Stomach smooth muscle (tissue), 2 donors: ENCODE data around the gene GRIN3B.
A peak's percentile ranks its signal among the peaks of the same experiment; 100 is the strongest.
"Not testable (repeated sequence)": the region's sequence is repeated elsewhere in the genome, so short reads cannot be mapped to it uniquely, and the experiment has no call there.

Source experiments
- H3K27ac ChIP-seq: one replicate; pipeline ENCODE4 v1.7.0; 2013; ENCODE audit warnings: mild to moderate bottlenecking, low read length, inconsistent platforms
- H3K27me3 ChIP-seq, 2 donors: one replicate each; pipeline ENCODE4 v1.7.0; 2013; ENCODE audit warnings: low read length in 2 of 2; ENCODE audit not compliant: insufficient read depth in 2 of 2, control insufficient read depth in 1 of 2
- H3K36me3 ChIP-seq, 2 donors: one replicate each; pipeline ENCODE4 v1.7.0; 2013; ENCODE audit warnings: low read length in 2 of 2; ENCODE audit not compliant: control insufficient read depth in 2 of 2, insufficient read depth in 2 of 2
- H3K4me1 ChIP-seq: one replicate; pipeline ENCODE4 v1.7.0; 2013; ENCODE audit warnings: low read length; ENCODE audit not compliant: control insufficient read depth, insufficient read depth
- H3K4me3 ChIP-seq, 2 donors: one replicate each; pipeline ENCODE4 v1.7.0; 2013; ENCODE audit warnings: low read length in 2 of 2
- H3K9ac ChIP-seq, 2 donors: one replicate each; pipeline ENCODE4 v1.7.0; 2013; ENCODE audit warnings: low read length in 2 of 2, mild to moderate bottlenecking in 1 of 2
- H3K9me3 ChIP-seq, 2 donors: one replicate each; pipeline ENCODE4 v1.7.0; 2013; ENCODE audit warnings: low read length in 2 of 2; ENCODE audit not compliant: control insufficient read depth in 2 of 2
- donor health status: healthy.
- donor health status: Pancreatic carcinoma.

The GRIN3B gene

GRCh38 chr19:1016647-1017114 is 16.5 kb downstream of the GRIN3B start:
- peaks cover 7 to 12% of the 10 kb centered on the region in 2 donors for H3K36me3 ChIP-seq
- H3K9ac ChIP-seq = peak overlapping the region in 1 of 2 donors; percentile 27
- H3K9me3 ChIP-seq = no peaks in the 10 kb centered on the region
- peak overlapping the region; percentile 11 for H3K27ac ChIP-seq
- H3K27me3 ChIP-seq = no peaks in the 10 kb centered on the region
- H3K4me3 ChIP-seq = peak overlapping the region; percentile 8 to 47
- peaks cover 66% of the 10 kb centered on the region for H3K4me1 ChIP-seq

- peak overlapping the region; percentile 8 to 47 for H3K4me3 ChIP-seq
- H3K36me3 ChIP-seq = peaks cover 6 to 10% of the 10 kb centered on the region in 2 donors
- H3K4me1 ChIP-seq = peaks cover 69% of the 10 kb centered on the region
- peak overlapping the region in 1 of 2 donors; percentile 2 for H3K9ac ChIP-seq
- no peaks in the 10 kb centered on the region for H3K27me3 ChIP-seq
- H3K9me3 ChIP-seq = no peaks in the 10 kb centered on the region
- no peak overlapping the region for H3K27ac ChIP-seq
Observed at GRCh38 chr19:1017115-1017905, 17.1 kb downstream of the GRIN3B start.

GRCh38 chr19:1017906-1018305 is 17.7 kb downstream of the GRIN3B start:
- H3K4me3 ChIP-seq = no peak overlapping the region
- H3K9ac ChIP-seq = no peak overlapping the region
- H3K9me3 ChIP-seq = no peaks in the 10 kb centered on the region
- no peak overlapping the region for H3K27ac ChIP-seq
- no peaks in the 10 kb centered on the region for H3K27me3 ChIP-seq
- peaks cover 3 to 8% of the 10 kb centered on the region in 2 donors for H3K36me3 ChIP-seq
- H3K4me1 ChIP-seq = peaks cover 68% of the 10 kb centered on the region

GRCh38 chr19:1018393-1018792 is 18.2 kb downstream of the GRIN3B start:
- Histone ChIP-seq H3K36me3 (peaks cover 3 to 5% of the 10 kb centered on the region in 2 donors), H3K4me1 (peaks cover 65% of the 10 kb centered on the region), H3K27ac (no peak overlapping the region), H3K27me3 (no peaks in the 10 kb centered on the region), H3K4me3 (peak overlapping the region in 1 of 2 donors; percentile 40), H3K9ac (no peak overlapping the region), H3K9me3 (no peaks in the 10 kb centered on the region)

- peaks cover 62% of the 10 kb centered on the region for H3K4me1 ChIP-seq
Observed at GRCh38 chr19:1018932-1019615, 18.9 kb downstream of the GRIN3B start.

GRCh38 chr19:1019616-1019961 is 19.4 kb downstream of the GRIN3B start:
- H3K27me3 ChIP-seq = no peaks in the 10 kb centered on the region
- peak overlapping the region; percentile 76 to 83 for H3K9ac ChIP-seq
- no peaks in the 10 kb centered on the region for H3K36me3 ChIP-seq
- peak overlapping the region; percentile 94 for H3K4me3 ChIP-seq
- no peak overlapping the region for H3K27ac ChIP-seq
- H3K4me1 ChIP-seq = peaks cover 62% of the 10 kb centered on the region
- H3K9me3 ChIP-seq = no peaks in the 10 kb centered on the region

More at GRCh38 chr19:1018932-1019615, 18.9 kb downstream of the GRIN3B start:
- H3K9me3 ChIP-seq = no peaks in the 10 kb centered on the region
- no peaks in the 10 kb centered on the region for H3K27me3 ChIP-seq
- no peak overlapping the region for H3K27ac ChIP-seq
- H3K9ac ChIP-seq = no peak overlapping the region
- no peaks in the 10 kb centered on the region for H3K36me3 ChIP-seq
- H3K4me3 ChIP-seq = peak overlapping the region; percentile 94

GRCh38 chr19:1019980-1020867 is 20.0 kb downstream of the GRIN3B start:
- H3K9me3 ChIP-seq = no peaks in the 10 kb centered on the region
- H3K36me3 ChIP-seq = no peaks in the 10 kb centered on the region
- peak overlapping the region; percentile 76 to 83 for H3K9ac ChIP-seq
- peak overlapping the region; percentile 97 for H3K27ac ChIP-seq
- no peaks in the 10 kb centered on the region for H3K27me3 ChIP-seq
- peaks cover 60% of the 10 kb centered on the region for H3K4me1 ChIP-seq
- peak overlapping the region; percentile 94 for H3K4me3 ChIP-seq

GRCh38 chr19:1020868-1021425 is 20.7 kb downstream of the GRIN3B start, which contains the start of gene TMEM259:
TSS of gene TMEM259 (minus strand) at chr19:1021123. CDS start at chr19:1020996, 127 bp downstream.
- Histone ChIP-seq H3K27ac (peak within 1 kb of the TSS; percentile 97), H3K36me3 (no peaks in the 10 kb centered on the region), H3K4me3 (peak within 1 kb of the TSS; percentile 94), H3K27me3 (no peaks in the 10 kb centered on the region), H3K9ac (peak within 1 kb of the TSS; percentile 76 to 83), H3K4me1 (peaks cover 55% of the 10 kb centered on the region), H3K9me3 (no peaks in the 10 kb centered on the region)

GRCh38 chr19:1023883-1024188 is 23.6 kb downstream of the GRIN3B start:
- H3K9ac ChIP-seq, H3K9me3 ChIP-seq, H3K4me3 ChIP-seq, H3K36me3 ChIP-seq, H3K27ac ChIP-seq, H3K27me3 ChIP-seq: not testable (repeated sequence)
- peaks cover 39% of the 10 kb centered on the region for H3K4me1 ChIP-seq

GRCh38 chr19:1025080-1025479 is 24.9 kb downstream of the GRIN3B start:
- not testable (repeated sequence) for H3K27me3 ChIP-seq, H3K27ac ChIP-seq, H3K36me3 ChIP-seq, H3K4me3 ChIP-seq, H3K9ac ChIP-seq, H3K9me3 ChIP-seq
- H3K4me1 ChIP-seq = peaks cover 31% of the 10 kb centered on the region
